Measurements from ENCODE around the gene IFT57.

DNA sequence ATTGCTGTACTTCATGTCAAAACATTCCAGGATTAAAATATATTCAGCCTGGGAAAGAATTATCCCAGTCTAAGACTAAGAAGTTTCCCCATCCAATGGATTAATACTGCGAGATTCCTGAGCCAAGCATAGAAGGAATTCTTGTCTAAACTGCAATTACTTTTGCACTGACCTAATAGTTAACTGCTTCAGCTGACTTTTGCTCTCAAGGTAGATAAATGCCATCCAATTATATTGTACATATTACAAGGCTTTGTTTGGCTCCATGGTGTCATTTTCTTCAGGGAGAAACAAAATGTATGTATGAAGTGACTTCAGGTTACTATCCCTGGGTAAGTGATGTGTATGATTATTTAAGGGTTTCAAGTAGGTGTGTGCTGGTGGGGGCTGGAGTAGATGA is 6.1 kb upstream of the IFT57 start:
- TF ChIP-seq, protein P1, sequence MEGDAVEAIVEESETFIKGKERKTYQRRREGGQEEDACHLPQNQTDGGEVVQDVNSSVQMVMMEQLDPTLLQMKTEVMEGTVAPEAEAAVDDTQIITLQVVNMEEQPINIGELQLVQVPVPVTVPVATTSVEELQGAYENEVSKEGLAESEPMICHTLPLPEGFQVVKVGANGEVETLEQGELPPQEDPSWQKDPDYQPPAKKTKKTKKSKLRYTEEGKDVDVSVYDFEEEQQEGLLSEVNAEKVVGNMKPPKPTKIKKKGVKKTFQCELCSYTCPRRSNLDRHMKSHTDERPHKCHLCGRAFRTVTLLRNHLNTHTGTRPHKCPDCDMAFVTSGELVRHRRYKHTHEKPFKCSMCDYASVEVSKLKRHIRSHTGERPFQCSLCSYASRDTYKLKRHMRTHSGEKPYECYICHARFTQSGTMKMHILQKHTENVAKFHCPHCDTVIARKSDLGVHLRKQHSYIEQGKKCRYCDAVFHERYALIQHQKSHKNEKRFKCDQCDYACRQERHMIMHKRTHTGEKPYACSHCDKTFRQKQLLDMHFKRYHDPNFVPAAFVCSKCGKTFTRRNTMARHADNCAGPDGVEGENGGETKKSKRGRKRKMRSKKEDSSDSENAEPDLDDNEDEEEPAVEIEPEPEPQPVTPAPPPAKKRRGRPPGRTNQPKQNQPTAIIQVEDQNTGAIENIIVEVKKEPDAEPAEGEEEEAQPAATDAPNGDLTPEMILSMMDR (conservative IDR thresholded peaks at IDR 0.05; ENCODE audit: low read depth in 2 of 2) = no peak
- TF ChIP-seq EZH2 (IDR thresholded peaks at IDR 0.05; ENCODE audit: low read depth, unreplicated experiment) = no peak

Data from GM23338 (cell line).